DOHH2 (cell line): ENCODE data around the gene ISCA2.

Experiments
- H3F3A ChIP-seq: fragments of 200-600 bp; sonication (generic), shearing (Covaris generic); 2 replicates; pipeline ENCODE4 v1.6.0; 2016; ENCODE audit warnings: antibody characterized with exemption, mild to moderate bottlenecking; ENCODE audit not compliant: control insufficient read depth, insufficient read depth
- H3K27ac ChIP-seq: fragments of 200-600 bp; sonication (generic); 2 replicates; pipeline ENCODE4 v1.5.1; 2014; ENCODE audit warnings: low read depth, mild to moderate bottlenecking, low read length, moderate library complexity
- H3K27me3 ChIP-seq: fragments of 200-600 bp; sonication (generic); 2 replicates; pipeline ENCODE4 v1.6.1; 2014; ENCODE audit warnings: mild to moderate bottlenecking, low read length, mixed read lengths; ENCODE audit not compliant: control insufficient read depth
- H3K36me3 ChIP-seq: fragments of 200-600 bp; sonication (generic); 2 replicates; pipeline ENCODE4 v1.6.1; 2014; ENCODE audit warnings: mild to moderate bottlenecking, low read length, moderate library complexity, mixed read lengths; ENCODE audit not compliant: control insufficient read depth
- H3K4me1 ChIP-seq: fragments of 200-600 bp; sonication (generic); 2 replicates; pipeline ENCODE4 v1.6.1; 2014; ENCODE audit warnings: mild to moderate bottlenecking, low read length, mixed read lengths; ENCODE audit not compliant: control insufficient read depth
- H3K4me2 ChIP-seq: fragments of 200-600 bp; sonication (generic); 2 replicates; pipeline ENCODE4 v1.6.0; 2014; ENCODE audit warnings: mild to moderate bottlenecking, low read length, moderate library complexity
- H3K4me3 ChIP-seq: fragments of 200-600 bp; sonication (generic); 2 replicates; pipeline ENCODE4 v1.5.1; 2014; ENCODE audit warnings: mild to moderate bottlenecking, low read length, mixed read lengths
- H3K79me2 ChIP-seq: fragments of 200-600 bp; sonication (generic); 2 replicates; pipeline ENCODE4 v1.6.1; 2014; ENCODE audit warnings: mild to moderate bottlenecking, low read length, mixed read lengths; ENCODE audit not compliant: control insufficient read depth
- H3K9me2 ChIP-seq: fragments of 200-600 bp; sonication (generic); replicated peaks from 2 replicates; pipeline ENCODE4 v1.6.1; 2014; ENCODE audit warnings: mild to moderate bottlenecking, low read length, mixed read lengths; ENCODE audit not compliant: control insufficient read depth
- H3K9me3 ChIP-seq: fragments of 200-600 bp; sonication (generic); 2 replicates; pipeline ENCODE4 v1.6.1; 2014; ENCODE audit warnings: antibody characterized with exemption, low read length, mixed read lengths; ENCODE audit not compliant: control insufficient read depth, insufficient read depth
- H4K20me1 ChIP-seq: fragments of 200-600 bp; sonication (generic); 2 replicates; pipeline ENCODE4 v1.6.0; 2014; ENCODE audit warnings: low read depth, mild to moderate bottlenecking, antibody characterized with exemption, low read length, moderate library complexity; ENCODE audit not compliant: control insufficient read depth, insufficient read depth
- CTCF ChIP-seq: fragments of 200-600 bp; sonication (generic); IDR thresholded peaks from one replicate; pipeline ENCODE4 v1.5.1; 2014; ENCODE audit warnings: antibody characterized with exemption, mild to moderate bottlenecking, low read depth, low read length; ENCODE audit not compliant: poor library complexity, severe bottlenecking
- EZH2phosphoT487 ChIP-seq: fragments of 200-600 bp; sonication (generic); IDR thresholded peaks from 2 replicates; pipeline ENCODE4 v1.6.1; 2017; ENCODE audit warnings: borderline replicate concordance, mild to moderate bottlenecking, antibody characterized with exemption, low read length, moderate library complexity, mixed read lengths

Gene ISCA2

DNA sequence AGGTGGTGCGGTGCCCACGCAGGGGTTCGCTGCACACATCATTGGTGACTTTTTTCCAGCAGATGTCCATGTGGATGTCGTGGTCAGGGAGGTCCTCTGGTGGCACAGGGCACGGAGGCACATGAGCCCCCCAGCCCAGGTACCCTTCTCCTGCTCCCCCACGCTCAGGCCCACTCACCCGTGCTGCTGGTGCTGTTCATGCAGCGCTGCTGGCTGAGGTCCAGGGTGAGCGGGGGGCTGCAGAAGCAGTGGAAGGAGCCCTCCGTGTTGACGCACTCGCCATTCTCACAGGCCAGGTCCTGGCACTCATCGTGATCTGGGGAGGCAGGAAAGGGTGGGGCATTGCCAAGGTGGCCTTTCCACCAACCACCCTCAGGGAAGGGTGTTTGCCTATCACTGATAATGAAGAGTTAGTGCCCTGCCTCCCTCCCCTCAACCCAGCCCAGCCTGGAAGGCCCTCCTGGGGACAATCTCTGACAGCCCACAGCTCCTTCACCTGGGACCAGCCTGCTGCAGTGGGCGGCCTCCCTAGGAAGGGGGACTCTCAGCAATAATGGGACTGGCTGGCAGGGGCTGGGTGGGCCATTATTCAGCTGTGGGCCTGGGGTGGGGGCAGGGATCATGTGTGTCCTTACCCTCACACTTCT lies 9.8 kb downstream of the ISCA2 start:
- H4K20me1 ChIP-seq, result 0 out of 2 replicates have a peak, but pooled peaks cover 5% of the 10 kb centered on the region
- H3K27ac ChIP-seq, result no peak overlapping the region

DNA sequence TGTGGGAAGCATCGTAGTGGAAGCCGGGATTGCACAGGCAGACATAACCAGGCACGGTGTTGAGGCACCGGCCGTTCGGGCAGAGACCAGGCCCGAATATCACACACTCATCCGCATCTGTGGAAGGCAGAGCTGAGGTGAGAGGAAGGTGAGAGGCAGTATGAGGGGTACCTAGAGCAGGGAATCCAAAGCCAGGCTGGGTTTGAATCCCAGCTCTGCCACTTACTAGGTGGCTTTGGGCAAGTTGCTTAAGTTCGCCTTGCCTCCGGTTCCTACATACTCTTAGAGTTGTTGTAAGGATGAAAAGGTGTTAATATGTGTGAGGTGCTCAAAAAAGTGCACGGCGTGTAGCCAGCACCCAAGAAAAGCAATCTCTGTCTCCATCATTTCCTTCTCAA lies 10.4 kb downstream of the ISCA2 start:
- no peak overlapping the region for H3K4me3 ChIP-seq
- H3K79me2 ChIP-seq, result no peaks in the 10 kb centered on the region
- no peak for TF ChIP-seq EZH2phosphoT487
- no peak for TF ChIP-seq CTCF
- no peak overlapping the region for H3K27ac ChIP-seq
- H3F3A ChIP-seq, result no peaks in the 10 kb centered on the region
- peaks cover 12% of the 10 kb centered on the region for H3K4me1 ChIP-seq
- no peak overlapping the region for H3K4me2 ChIP-seq
- no peaks in the 10 kb centered on the region for H3K36me3 ChIP-seq
- H4K20me1 ChIP-seq, result 0 out of 2 replicates have a peak, but pooled peaks cover 5% of the 10 kb centered on the region
- no peaks in the 10 kb centered on the region for H3K9me2 ChIP-seq
- H3K27me3 ChIP-seq, result no peaks in the 10 kb centered on the region; the same call in 1 of the 2 replicates
- no peaks in the 10 kb centered on the region for H3K9me3 ChIP-seq

More for the DNA sequence above, 9.8 kb downstream of the ISCA2 start:
- H3K4me3 ChIP-seq, result no peak overlapping the region
- H3K4me1 ChIP-seq, result peaks cover 12% of the 10 kb centered on the region
- H3K27me3 ChIP-seq, result no peaks in the 10 kb centered on the region; the same call in 1 of the 2 replicates
- H3K4me2 ChIP-seq, result no peak overlapping the region
- no peaks in the 10 kb centered on the region for H3K9me3 ChIP-seq
- H3F3A ChIP-seq, result no peaks in the 10 kb centered on the region
- no peaks in the 10 kb centered on the region for H3K9me2 ChIP-seq
- H3K79me2 ChIP-seq, result no peaks in the 10 kb centered on the region
- no peaks in the 10 kb centered on the region for H3K36me3 ChIP-seq
- TF ChIP-seq EZH2phosphoT487 (no peak), CTCF (no peak)

DNA sequence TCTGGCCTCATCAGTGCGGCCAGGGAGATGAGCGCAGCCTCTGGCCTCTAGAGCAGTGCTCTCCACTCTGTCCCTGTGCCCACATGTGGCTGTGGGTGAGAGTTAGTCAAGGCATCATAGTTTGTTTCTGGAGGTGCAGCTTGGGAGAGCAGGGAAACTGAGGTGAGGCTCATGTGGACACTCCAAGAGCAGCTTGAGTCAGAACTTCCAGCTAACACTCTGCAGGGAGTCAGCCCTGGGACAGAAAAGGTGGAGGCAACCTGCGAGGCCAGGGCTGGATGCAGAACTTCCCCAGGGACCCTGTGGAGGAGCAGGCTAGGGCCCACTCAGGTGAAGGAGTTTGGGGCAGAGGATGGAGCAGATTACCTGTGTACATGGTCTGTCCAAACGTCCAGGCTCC lies 10.8 kb downstream of the ISCA2 start:
- Histone ChIP-seq H3K36me3 (no peaks in the 10 kb centered on the region), H3K27me3 (no peaks in the 10 kb centered on the region; the same call in 1 of the 2 replicates), H3K9me2 (no peaks in the 10 kb centered on the region), H3K9me3 (no peaks in the 10 kb centered on the region), H3F3A (no peaks in the 10 kb centered on the region), H3K4me2 (no peak overlapping the region), H3K27ac (no peak overlapping the region), H3K4me1 (peaks cover 12% of the 10 kb centered on the region), H3K4me3 (no peak overlapping the region), H4K20me1 (0 out of 2 replicates have a peak, but pooled peaks cover 5% of the 10 kb centered on the region), H3K79me2 (no peaks in the 10 kb centered on the region)
- no peak for TF ChIP-seq EZH2phosphoT487
- TF ChIP-seq CTCF, result no peak
